ENCODE results near the gene FOS.

The FOS gene

DNA sequence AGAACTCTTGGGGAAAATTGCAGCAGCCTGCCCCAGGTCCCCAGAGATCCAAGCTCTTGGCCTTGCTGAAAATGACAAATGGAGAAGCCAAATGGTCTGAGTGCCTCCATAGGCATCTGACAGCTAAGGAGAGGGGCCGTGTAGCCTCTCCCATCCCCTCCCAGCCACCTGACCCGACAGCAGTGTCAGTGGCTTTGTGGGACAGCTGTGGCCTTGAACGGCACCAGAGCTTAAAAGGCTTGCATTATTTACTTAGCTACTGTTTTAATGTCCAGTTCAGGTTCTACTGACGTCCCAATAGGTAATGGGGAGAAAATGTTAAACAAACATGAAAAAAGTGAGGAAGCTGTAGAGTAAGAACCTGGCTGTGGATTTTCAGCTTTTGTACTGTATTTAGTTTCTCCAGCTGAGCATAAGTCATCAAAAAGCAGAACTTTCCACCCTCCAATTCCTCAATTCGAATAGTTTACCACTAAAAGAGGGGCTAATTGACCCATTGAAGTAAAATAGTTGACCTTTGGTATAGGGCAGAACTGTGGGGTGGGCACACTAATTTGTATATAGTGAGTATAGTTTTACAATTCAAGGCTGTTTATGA, 50.0 kb downstream of the FOS start:
- DNase-seq (ENCODE audit: low spot score in 2 of 2) (no peak), ATAC-seq (replicated peaks; ENCODE audit: extremely low read depth, poor library complexity, severe bottlenecking) (no peak)
- H3K27ac Mint-ChIP-seq (ENCODE audit: low read depth) = no peak overlapping the region
- H3K36me3 Mint-ChIP-seq (ENCODE audit: insufficient read depth) = peaks cover 1% of the 10 kb centered on the region
- H3K4me3 Mint-ChIP-seq = no peak overlapping the region
- H3K9me3 Mint-ChIP-seq = no peaks in the 10 kb centered on the region
- H3K27me3 Mint-ChIP-seq = peaks cover 3% of the 10 kb centered on the region
- peaks cover 10% of the 10 kb centered on the region for H3K4me1 Mint-ChIP-seq

DNA sequence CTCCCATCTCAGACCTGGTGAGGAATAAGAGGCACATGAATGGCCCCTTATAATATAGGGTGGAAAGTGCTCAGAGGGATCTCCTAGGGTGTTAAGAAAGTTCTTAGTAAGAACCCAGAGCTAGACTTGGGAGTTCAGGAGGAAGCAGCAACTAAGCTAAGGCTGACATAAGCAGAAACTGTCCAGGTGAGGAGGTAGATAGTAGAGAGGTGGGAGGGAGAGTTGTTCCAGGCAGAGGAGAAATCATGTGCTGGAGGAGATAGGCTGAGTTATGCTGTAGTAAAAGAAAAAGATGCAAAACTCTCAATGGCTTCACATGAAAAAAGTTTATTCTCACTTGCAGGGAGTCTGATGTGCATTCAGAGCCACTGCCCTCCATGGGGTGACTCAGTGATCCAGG, 50.7 kb downstream of the FOS start:
- Mint-ChIP-seq H3K4me3 (no peak overlapping the region), H3K27ac (ENCODE audit: low read depth) (no peak overlapping the region), H3K36me3 (ENCODE audit: insufficient read depth) (peaks cover 1% of the 10 kb centered on the region), H3K27me3 (no peaks in the 10 kb centered on the region), H3K9me3 (no peaks in the 10 kb centered on the region), H3K4me1 (peaks cover 15% of the 10 kb centered on the region)
- ATAC-seq (replicated peaks; ENCODE audit: extremely low read depth, poor library complexity, severe bottlenecking) (no peak), DNase-seq (ENCODE audit: low spot score in 2 of 2) (no peak)

DNA sequence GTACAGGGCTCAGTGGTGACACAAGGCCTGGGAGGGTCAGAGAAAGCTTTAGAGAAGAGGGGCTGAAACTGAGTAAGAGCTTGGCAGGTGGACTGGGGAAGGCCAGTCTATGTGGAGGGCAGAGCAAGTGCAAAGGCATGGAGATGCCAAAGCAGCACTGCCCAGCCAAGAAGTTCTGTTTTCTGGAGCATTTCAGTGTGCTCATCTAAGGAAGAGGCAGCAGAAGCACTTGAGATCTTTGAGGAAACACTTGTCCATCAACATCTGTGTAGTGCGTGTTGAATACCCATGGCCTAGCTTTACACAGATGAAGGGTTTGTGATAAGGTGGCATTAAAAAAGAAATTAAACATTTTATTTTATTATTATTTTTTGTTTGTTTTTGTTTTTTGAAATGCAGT, 52.8 kb downstream of the FOS start:
- no peak for DNase-seq (ENCODE audit: low spot score in 2 of 2)
- Mint-ChIP-seq H3K4me3 (no peak overlapping the region), H3K27ac (ENCODE audit: low read depth) (no peak overlapping the region), H3K36me3 (ENCODE audit: insufficient read depth) (peaks cover 1% of the 10 kb centered on the region), H3K4me1 (peaks cover 19% of the 10 kb centered on the region), H3K27me3 (no peaks in the 10 kb centered on the region), H3K9me3 (no peaks in the 10 kb centered on the region)
- ATAC-seq (replicated peaks; ENCODE audit: extremely low read depth, poor library complexity, severe bottlenecking) = no peak
